Measurements from ENCODE around the gene CMTM3.
"Not testable (repeated sequence)": the region's sequence is repeated elsewhere in the genome, so short reads cannot be mapped to it uniquely, and the experiment has no call there.

CMTM3 gene

GRCh38 chr16:66660422-66661209, 56.1 kb downstream of the CMTM3 start:
- in situ Hi-C loops (cut with HindIII; ENCODE audit: low sequenced_read_pairs): no loop called here

GRCh38 chr16:66661210-66661560, 56.7 kb downstream of the CMTM3 start:
- in situ Hi-C loops (cut with HindIII; ENCODE audit: low sequenced_read_pairs): no loop called here

GRCh38 chr16:66661671-66662346, 57.3 kb downstream of the CMTM3 start:
- in situ Hi-C loops (cut with HindIII; ENCODE audit: low sequenced_read_pairs): not testable (repeated sequence)

- in situ Hi-C loops (cut with HindIII; ENCODE audit: low sequenced_read_pairs): no loop called here
Measured at GRCh38 chr16:66662445-66663194, 58.1 kb downstream of the CMTM3 start.

Data from DLD1 (cell line).